A549 treated with AZD2906 at 1 μM for 4 hours (cell line): ENCODE measurements around the gene NAP1L3. TPM values are rescaled to one million over a fixed set of nuclear protein-coding genes. Genes with fewer than 3 reads are reported as not detected.

Source experiments
- total RNA-seq: library from RNA; stranded (reverse); fragments of 200-300 nt; extraction: Qiagen RNA extraction; gene quantifications from 5 replicates; pipeline ENCODE4 v1.2.3, GENCODE V29; 2022

The NAP1L3 gene
- 0.32 to 0.38 TPM (median 0.35 TPM) in 5 replicates for total RNA-seq

GRCh38 chrX:93673056-93673868 is at the start of gene NAP1L3:
Gene NAP1L3 (minus strand): TSS chrX:93673578. CDS start chrX:93673304, 274 bp downstream.

GRCh38 chrX:93673869-93674271 is 492 bp upstream of the NAP1L3 start, which contains the start of gene FAM133A:
Gene FAM133A (plus strand): TSS chrX:93674206. CDS start chrX:93709420, 35,214 bp downstream.

Other genes with a start within 250 kb of the NAP1L3 start
- gene FAM133A, start 628 bp upstream of the NAP1L3 start, total RNA-seq = 0.64 to 1.0 TPM (median 0.77 TPM) in 5 replicates